H54 (cell line): ENCODE measurements around the gene ERVH48-1.
"Not testable (repeated sequence)": the region's sequence is repeated elsewhere in the genome, so short reads cannot be mapped to it uniquely, and the experiment has no call there.

Experiments used
- DNase-seq: peaks from one replicate; pipeline ENCODE4 v3.0.0; 2011; ENCODE audit warnings: low spot score, mixed read lengths; ENCODE audit not compliant: insufficient read length
- FAIRE-seq: peaks from 3 replicates; lab custom pipeline; 2011; peaks lifted over from hg19 to GRCh38; lab: Jason Lieb, UNC
- POLR2A ChIP-seq: IDR thresholded peaks from 2 replicates; pipeline ENCODE4 v1.6.1; 2011; ENCODE audit warnings: low read depth, mild to moderate bottlenecking, low read length

ERVH48-1 gene

GRCh38 chr21:42925114-42925926 is at the start of gene ERVH48-1:
Gene ERVH48-1 (minus strand): TSS chr21:42925630. CDS start chr21:42919006, 6,624 bp downstream.
- no peak for DNase-seq
- no peak for TF ChIP-seq POLR2A
- no peak for FAIRE-seq

- DNase-seq: peak; percentile 99
- FAIRE-seq: peak; percentile 20
- peak; percentile 61 for TF ChIP-seq POLR2A
Measured at GRCh38 chr21:42973991-42974831, 48.8 kb upstream of the ERVH48-1 start, which contains the start of gene PKNOX1. Gene PKNOX1 (plus strand): TSS chr21:42974562. CDS start chr21:43004382, 29,820 bp downstream.

- FAIRE-seq: no peak
- no peak for TF ChIP-seq POLR2A
- DNase-seq: no peak
Measured at GRCh38 chr21:42973309-42973990, 48.0 kb upstream of the ERVH48-1 start.

GRCh38 chr21:42971897-42972275 is 46.5 kb upstream of the ERVH48-1 start:
- no peak for DNase-seq
- no peak for FAIRE-seq
- TF ChIP-seq POLR2A: no peak

- no peak for TF ChIP-seq POLR2A
- DNase-seq: no peak
- FAIRE-seq: no peak
Measured at GRCh38 chr21:42970946-42971653, 45.7 kb upstream of the ERVH48-1 start.

- FAIRE-seq: no peak
- no peak for TF ChIP-seq POLR2A
Measured at GRCh38 chr21:42969193-42969600, 43.8 kb upstream of the ERVH48-1 start.

GRCh38 chr21:42967616-42968015 is 42.2 kb upstream of the ERVH48-1 start:
- DNase-seq, FAIRE-seq: not testable (repeated sequence)

More at GRCh38 chr21:42969193-42969600, 43.8 kb upstream of the ERVH48-1 start:
- no peak for DNase-seq

GRCh38 chr21:42965211-42965560 is 39.8 kb upstream of the ERVH48-1 start:
- DNase-seq (no peak), FAIRE-seq (no peak)
- TF ChIP-seq POLR2A: no peak

GRCh38 chr21:42964546-42965210 is 39.2 kb upstream of the ERVH48-1 start:
- no peak for FAIRE-seq
- TF ChIP-seq POLR2A: no peak
- DNase-seq: no peak

GRCh38 chr21:42964086-42964485 is 38.7 kb upstream of the ERVH48-1 start:
- no peak for DNase-seq
- no peak for FAIRE-seq
- TF ChIP-seq POLR2A: no peak

- no peak for DNase-seq
- TF ChIP-seq POLR2A: no peak
- no peak for FAIRE-seq
Measured at GRCh38 chr21:42962380-42963007, 37.1 kb upstream of the ERVH48-1 start.

GRCh38 chr21:42959728-42960127 is 34.3 kb upstream of the ERVH48-1 start:
- no peak for FAIRE-seq
- no peak for DNase-seq
- TF ChIP-seq POLR2A: no peak

GRCh38 chr21:42958122-42958521 is 32.7 kb upstream of the ERVH48-1 start:
- FAIRE-seq, DNase-seq: not testable (repeated sequence)
